Activated naive CD8-positive, alpha-beta T cell treated with anti-CD3 and anti-CD28 coated beads, Interleukin-2, amount 50 U/mL, for 24 hours (primary cell): ENCODE results near the gene MAP1LC3C.

Source experiments
- ATAC-seq: fragments of 150-1000 bp; cut with Tn5 transposase; one replicate; pipeline ENCODE4 v1.10.0; 2021
- DNase-seq: peaks from one replicate; pipeline ENCODE4 v3.0.0; 2021
- H3K27ac Mint-ChIP-seq: one replicate; pipeline ENCODE4 v1.8.0; 2021; ENCODE audit warnings: mild to moderate bottlenecking, mixed read lengths
- H3K27me3 Mint-ChIP-seq: one replicate; pipeline ENCODE4 v1.8.0; 2021; ENCODE audit warnings: mixed read lengths
- H3K36me3 Mint-ChIP-seq: one replicate; pipeline ENCODE4 v1.8.0; 2021; ENCODE audit warnings: low read depth, mixed read lengths
- H3K4me1 Mint-ChIP-seq: one replicate; pipeline ENCODE4 v1.8.0; 2021; ENCODE audit warnings: mixed read lengths
- H3K4me3 Mint-ChIP-seq: one replicate; pipeline ENCODE4 v1.8.0; 2021; ENCODE audit warnings: mild to moderate bottlenecking, moderate library complexity, mixed read lengths
- H3K9me3 Mint-ChIP-seq: one replicate; pipeline ENCODE4 v1.8.0; 2021; ENCODE audit warnings: mixed read lengths

Gene MAP1LC3C

GRCh38 chr1:241968611-241969010 lies 30.3 kb downstream of the MAP1LC3C start:
- no peaks in the 10 kb centered on the region for H3K9me3 Mint-ChIP-seq
- H3K4me1 Mint-ChIP-seq = no peaks in the 10 kb centered on the region
- H3K36me3 Mint-ChIP-seq = no peaks in the 10 kb centered on the region
- DNase-seq (no peak), ATAC-seq (no peak)
- H3K4me3 Mint-ChIP-seq = no peak overlapping the region
- H3K27me3 Mint-ChIP-seq = peaks cover 2% of the 10 kb centered on the region
- H3K27ac Mint-ChIP-seq = no peak overlapping the region

GRCh38 chr1:241964550-241965282 lies 34.2 kb downstream of the MAP1LC3C start:
- Mint-ChIP-seq H3K27ac (no peak overlapping the region), H3K4me3 (no peak overlapping the region), H3K27me3 (no peaks in the 10 kb centered on the region), H3K4me1 (no peaks in the 10 kb centered on the region), H3K9me3 (no peaks in the 10 kb centered on the region), H3K36me3 (no peaks in the 10 kb centered on the region)
- DNase-seq = no peak
- no peak for ATAC-seq

DNA sequence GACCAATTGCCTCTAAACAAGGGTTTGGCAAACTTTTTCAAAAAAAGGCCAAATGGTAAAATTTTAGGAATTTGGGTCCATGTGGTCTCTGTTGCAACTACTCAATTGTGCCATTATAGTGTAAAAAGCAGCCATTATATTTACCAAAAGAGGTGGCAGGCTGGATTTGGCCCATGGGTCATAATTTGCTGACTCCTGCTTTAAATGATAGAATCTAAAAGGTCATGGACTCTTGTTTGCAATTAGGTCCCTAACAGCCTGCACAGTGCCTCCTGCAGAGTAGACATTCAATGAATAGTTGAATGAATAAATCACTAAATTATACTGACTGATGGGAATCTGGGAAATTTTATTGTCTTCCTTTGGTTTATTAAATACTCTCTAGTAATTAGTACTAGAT lies 35.2 kb downstream of the MAP1LC3C start:
- DNase-seq = no peak
- Mint-ChIP-seq H3K4me1 (no peaks in the 10 kb centered on the region), H3K4me3 (no peak overlapping the region), H3K9me3 (no peaks in the 10 kb centered on the region), H3K36me3 (no peaks in the 10 kb centered on the region), H3K27ac (no peak overlapping the region), H3K27me3 (no peaks in the 10 kb centered on the region)
- ATAC-seq = no peak

- DNase-seq (no peak), ATAC-seq (no peak)
- no peaks in the 10 kb centered on the region for H3K4me1 Mint-ChIP-seq
- H3K27me3 Mint-ChIP-seq = no peaks in the 10 kb centered on the region
- H3K9me3 Mint-ChIP-seq = no peaks in the 10 kb centered on the region
- no peaks in the 10 kb centered on the region for H3K36me3 Mint-ChIP-seq
- no peak overlapping the region for H3K27ac Mint-ChIP-seq
- no peak overlapping the region for H3K4me3 Mint-ChIP-seq
These were observed 36.7 kb downstream of the MAP1LC3C start for GRCh38 chr1:241962153-241962552.

GRCh38 chr1:241957692-241958494 lies 41.0 kb downstream of the MAP1LC3C start, which contains the start of gene BECN2:
Gene BECN2 (plus strand): TSS chr1:241957767. CDS start chr1:241957767, 0 bp downstream.
- no peaks in the 10 kb centered on the region for H3K36me3 Mint-ChIP-seq
- H3K27ac Mint-ChIP-seq = no peak within 1 kb of the TSS
- H3K4me1 Mint-ChIP-seq = no peaks in the 10 kb centered on the region
- no peak within 1 kb of the TSS for H3K4me3 Mint-ChIP-seq
- ATAC-seq (no peak), DNase-seq (no peak)
- H3K27me3 Mint-ChIP-seq = peaks cover 1% of the 10 kb centered on the region
- no peaks in the 10 kb centered on the region for H3K9me3 Mint-ChIP-seq

GRCh38 chr1:241950390-241950789 lies 48.5 kb downstream of the MAP1LC3C start:
- ATAC-seq = no peak
- H3K27ac Mint-ChIP-seq = no peak overlapping the region
- peaks cover 4% of the 10 kb centered on the region for H3K27me3 Mint-ChIP-seq
- H3K9me3 Mint-ChIP-seq = no peaks in the 10 kb centered on the region
- H3K36me3 Mint-ChIP-seq = no peaks in the 10 kb centered on the region
- no peak for DNase-seq
- no peak overlapping the region for H3K4me3 Mint-ChIP-seq
- H3K4me1 Mint-ChIP-seq = no peaks in the 10 kb centered on the region

DNA sequence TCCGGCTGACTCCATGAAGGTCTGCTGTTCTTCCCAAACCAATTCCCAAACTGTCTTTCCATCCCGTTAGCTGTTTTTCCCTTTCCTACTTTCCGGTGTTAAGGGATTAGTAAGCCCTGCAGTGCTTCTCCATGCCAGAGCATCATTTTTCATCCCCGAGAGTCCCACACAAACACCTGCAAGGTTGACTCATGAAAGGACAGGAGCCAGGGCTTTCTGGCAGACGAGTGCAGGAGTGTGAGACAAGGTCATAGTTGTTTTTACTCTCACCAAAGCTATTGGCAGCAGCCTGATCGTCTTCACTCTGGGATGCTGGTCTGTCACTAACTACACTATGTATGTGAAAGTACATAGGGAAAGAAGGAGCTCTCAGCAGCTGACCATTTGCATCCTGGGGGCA lies 51.5 kb downstream of the MAP1LC3C start:
- Mint-ChIP-seq H3K9me3 (no peaks in the 10 kb centered on the region), H3K36me3 (no peaks in the 10 kb centered on the region), H3K27me3 (peaks cover 4% of the 10 kb centered on the region), H3K27ac (no peak overlapping the region), H3K4me1 (no peaks in the 10 kb centered on the region), H3K4me3 (no peak overlapping the region)
- no peak for DNase-seq
- no peak for ATAC-seq
